ENCODE results near the gene SELENOO. TPM values are rescaled to one million over a fixed set of nuclear protein-coding genes. Genes with fewer than 3 reads are reported as not detected.

Gene SELENOO
- total and polyA plus RNA-seq, 2 donors from 2014 or later = 19.7 to 42.8 TPM

DNA sequence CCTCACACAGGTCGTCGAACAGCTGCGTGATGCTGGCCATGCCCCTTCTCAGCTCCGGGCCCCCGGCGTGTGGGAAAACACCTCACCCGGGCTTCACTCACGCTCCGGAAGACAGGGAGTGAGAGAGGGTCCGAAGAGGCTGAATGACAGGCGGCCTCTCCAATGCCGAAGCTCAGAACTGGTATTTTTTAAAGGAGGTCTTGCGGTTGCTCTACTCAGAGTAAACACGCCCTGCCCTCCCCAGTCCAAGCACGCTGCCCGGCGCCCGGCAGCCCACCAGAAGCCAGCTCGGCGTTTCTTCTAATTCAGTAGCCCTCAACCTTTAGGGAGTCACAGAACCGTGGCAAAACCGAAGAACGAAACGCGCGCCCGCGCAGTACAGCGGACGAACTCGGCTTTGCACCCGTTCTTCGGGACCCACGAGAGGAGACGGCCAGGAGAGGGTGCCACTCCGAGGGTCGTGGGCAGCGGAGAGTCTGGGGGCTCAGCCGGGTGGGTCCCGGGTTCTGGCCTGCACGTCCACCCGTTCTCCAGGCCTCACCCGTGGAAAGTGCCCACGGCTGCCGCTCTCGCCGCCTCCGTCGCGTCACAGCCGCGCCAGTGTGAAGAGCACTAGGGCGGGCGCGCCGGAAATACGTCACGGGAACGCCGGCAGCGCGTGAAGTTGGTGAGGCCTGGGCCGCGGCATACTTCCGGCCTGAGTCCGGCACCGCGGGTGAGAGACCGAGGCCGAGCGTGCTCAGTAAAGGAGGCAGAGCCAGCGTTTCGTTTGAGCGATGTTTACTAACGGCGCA, 43.8 kb downstream of the SELENOO start, which contains the start of gene TUBGCP6:
TSS of gene TUBGCP6 (minus strand) at position 604 of the 794 bp plus-strand sequence. CDS start at position 40, 564 bp downstream.
- Histone ChIP-seq H3K27me3 (ENCODE audit: control insufficient read depth, insufficient read depth, low read length) (no peaks in the 10 kb centered on the region), H3K27ac (ENCODE audit: low read depth in 2 of 2, low read length in 2 of 2) (peak within 1 kb of the TSS; percentile 83 to 90), H3K4me1 (ENCODE audit: control insufficient read depth in 2 of 3, insufficient read depth in 2 of 3, low read depth in 1 of 3, low read length in 3 of 3) (peaks cover 4 to 36% (median 11%) of the 10 kb centered on the region in 3 donors), H3K9me3 (ENCODE audit: control insufficient read depth in 2 of 3, insufficient read depth in 1 of 3, low read length in 3 of 3) (no peaks in the 10 kb centered on the region), H3K4me3 (ENCODE audit: low read length in 3 of 3) (peak within 1 kb of the TSS; percentile 75 to 93 (median 89)), H3K9ac (ENCODE audit: low read length in 3 of 3) (peak within 1 kb of the TSS; percentile 72 to 93 (median 85)), H3K36me3 (ENCODE audit: control insufficient read depth in 2 of 3, insufficient read depth in 3 of 3, low read length in 3 of 3) (peaks cover 0 to 19% (median 0%) of the 10 kb centered on the region in 3 donors)
- TF ChIP-seq, protein P1, sequence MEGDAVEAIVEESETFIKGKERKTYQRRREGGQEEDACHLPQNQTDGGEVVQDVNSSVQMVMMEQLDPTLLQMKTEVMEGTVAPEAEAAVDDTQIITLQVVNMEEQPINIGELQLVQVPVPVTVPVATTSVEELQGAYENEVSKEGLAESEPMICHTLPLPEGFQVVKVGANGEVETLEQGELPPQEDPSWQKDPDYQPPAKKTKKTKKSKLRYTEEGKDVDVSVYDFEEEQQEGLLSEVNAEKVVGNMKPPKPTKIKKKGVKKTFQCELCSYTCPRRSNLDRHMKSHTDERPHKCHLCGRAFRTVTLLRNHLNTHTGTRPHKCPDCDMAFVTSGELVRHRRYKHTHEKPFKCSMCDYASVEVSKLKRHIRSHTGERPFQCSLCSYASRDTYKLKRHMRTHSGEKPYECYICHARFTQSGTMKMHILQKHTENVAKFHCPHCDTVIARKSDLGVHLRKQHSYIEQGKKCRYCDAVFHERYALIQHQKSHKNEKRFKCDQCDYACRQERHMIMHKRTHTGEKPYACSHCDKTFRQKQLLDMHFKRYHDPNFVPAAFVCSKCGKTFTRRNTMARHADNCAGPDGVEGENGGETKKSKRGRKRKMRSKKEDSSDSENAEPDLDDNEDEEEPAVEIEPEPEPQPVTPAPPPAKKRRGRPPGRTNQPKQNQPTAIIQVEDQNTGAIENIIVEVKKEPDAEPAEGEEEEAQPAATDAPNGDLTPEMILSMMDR (IDR thresholded peaks at IDR 0.05; ENCODE audit: borderline replicate concordance, extremely low read depth, insufficient read depth) = peak; percentile 9
- peak; percentile 93 to 99 (median 97) for DNase-seq
- intact Hi-C loops (cut with DNase I) = no loop called here
- FAIRE-seq = no peak

DNA sequence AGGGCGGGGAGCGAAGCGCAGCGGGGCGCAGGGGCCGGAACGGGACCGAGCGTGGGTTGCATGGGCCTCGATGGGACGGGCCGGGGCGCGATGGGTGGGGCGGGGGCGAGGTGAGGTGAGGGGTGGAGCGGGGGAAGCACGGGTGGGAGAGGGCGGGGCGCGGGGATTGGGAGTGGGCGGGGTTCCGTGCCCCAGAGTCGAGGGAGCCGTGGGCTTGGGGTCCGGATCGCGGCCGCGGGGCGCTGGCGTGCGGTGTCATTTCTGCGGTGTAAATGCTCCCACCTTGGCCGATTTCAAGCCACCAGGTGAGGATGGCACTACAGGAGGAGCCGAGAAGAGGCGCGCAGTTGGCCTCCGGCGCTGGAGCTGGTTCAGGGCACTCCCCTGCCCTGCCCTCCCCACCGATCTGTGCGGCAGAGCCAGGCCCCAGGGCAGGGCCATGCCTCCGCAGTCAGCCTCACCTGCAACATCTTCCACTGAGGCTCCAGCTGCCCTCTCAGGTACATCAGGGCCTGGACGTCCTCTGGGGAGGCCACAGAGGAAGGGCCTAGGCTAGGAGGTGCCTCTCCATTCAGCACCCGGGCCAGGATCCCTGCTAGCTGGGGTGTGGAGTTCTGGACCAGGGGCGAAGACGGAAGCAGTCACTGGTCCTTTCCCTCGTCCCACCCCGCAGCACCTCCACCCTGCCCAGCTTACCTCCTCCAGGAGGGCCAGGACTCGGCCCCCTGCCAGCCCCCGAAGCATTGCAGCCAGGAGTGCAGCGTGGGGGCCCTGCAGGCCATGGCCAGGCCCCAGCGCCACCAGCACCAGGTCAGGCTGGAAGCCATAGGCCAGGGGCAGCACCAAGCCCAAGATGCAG, 44.6 kb downstream of the SELENOO start:
- H3K9me3 ChIP-seq (ENCODE audit: control insufficient read depth in 2 of 3, insufficient read depth in 1 of 3, low read length in 3 of 3) = no peaks in the 10 kb centered on the region
- TF ChIP-seq, protein P1 (IDR thresholded peaks at IDR 0.05; ENCODE audit: borderline replicate concordance, extremely low read depth, insufficient read depth) = no peak
- H3K27me3 ChIP-seq (ENCODE audit: control insufficient read depth, insufficient read depth, low read length) = no peaks in the 10 kb centered on the region
- peak overlapping the region; percentile 83 to 90 for H3K27ac ChIP-seq (ENCODE audit: low read depth in 2 of 2, low read length in 2 of 2)
- FAIRE-seq (no peak), DNase-seq (peak in 1 of 5 donors; percentile 71)
- H3K36me3 ChIP-seq (ENCODE audit: control insufficient read depth in 2 of 3, insufficient read depth in 3 of 3, low read length in 3 of 3) = peaks cover 0 to 11% (median 0%) of the 10 kb centered on the region in 3 donors
- peak overlapping the region; percentile 75 to 93 (median 89) for H3K4me3 ChIP-seq (ENCODE audit: low read length in 3 of 3)
- peaks cover 4 to 44% (median 16%) of the 10 kb centered on the region in 3 donors for H3K4me1 ChIP-seq (ENCODE audit: control insufficient read depth in 2 of 3, insufficient read depth in 2 of 3, low read depth in 1 of 3, low read length in 3 of 3)
- H3K9ac ChIP-seq (ENCODE audit: low read length in 3 of 3) = peak overlapping the region; percentile 55 to 93 (median 85)
- intact Hi-C loops (cut with DNase I) = no loop called here

DNA sequence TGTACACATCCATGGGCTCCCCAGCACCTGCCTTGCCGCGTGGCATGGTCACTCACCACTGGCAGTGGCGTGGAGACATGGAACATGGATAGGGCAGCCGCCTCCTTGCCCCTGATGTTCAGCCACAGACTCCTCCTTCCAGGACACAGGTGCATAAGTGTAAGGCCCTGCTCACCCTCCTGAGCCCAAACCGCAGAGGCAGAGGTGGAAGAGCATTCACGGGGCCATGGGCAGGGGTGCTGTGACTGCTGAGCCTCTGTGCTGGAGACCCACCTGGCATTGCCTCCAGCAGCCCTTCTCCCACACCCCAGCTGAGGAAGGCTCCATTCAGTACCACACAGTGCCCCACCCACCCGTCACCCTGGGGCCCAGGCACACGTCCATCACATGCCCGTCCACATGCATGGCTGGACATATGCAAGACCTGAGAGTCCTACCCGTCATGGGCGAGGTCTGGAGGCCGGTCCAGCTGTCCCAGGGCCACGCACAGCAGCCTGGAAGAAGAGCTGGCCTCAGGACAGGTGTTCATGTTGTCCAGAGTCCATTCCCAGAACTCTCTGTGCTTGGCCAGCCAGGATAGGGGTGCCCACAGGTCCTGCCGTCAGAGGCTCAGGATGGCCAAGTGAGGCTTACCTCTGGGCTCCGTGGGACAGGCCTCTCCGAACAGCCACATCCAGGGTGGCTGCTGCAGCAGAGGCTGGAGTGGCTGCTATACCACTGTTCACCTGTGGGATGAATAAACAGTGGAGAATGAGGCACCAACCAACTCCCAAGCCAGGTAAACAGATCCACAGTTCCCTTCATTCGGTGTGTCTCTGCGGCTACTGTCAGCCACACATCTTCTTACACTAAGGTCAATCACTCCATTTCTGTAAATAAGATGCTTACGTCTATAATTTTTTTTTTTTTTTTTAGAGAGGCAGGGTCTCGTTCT, 45.7 kb downstream of the SELENOO start:
- TF ChIP-seq, protein P1 (IDR thresholded peaks at IDR 0.05; ENCODE audit: borderline replicate concordance, extremely low read depth, insufficient read depth) = peak; percentile 1
- Histone ChIP-seq H3K4me1 (ENCODE audit: control insufficient read depth in 2 of 3, insufficient read depth in 2 of 3, low read depth in 1 of 3, low read length in 3 of 3) (peaks cover 4 to 43% (median 14%) of the 10 kb centered on the region in 3 donors), H3K9me3 (ENCODE audit: control insufficient read depth in 2 of 3, insufficient read depth in 1 of 3, low read length in 3 of 3) (no peaks in the 10 kb centered on the region), H3K4me3 (ENCODE audit: low read length in 3 of 3) (no peak overlapping the region), H3K27me3 (ENCODE audit: control insufficient read depth, insufficient read depth, low read length) (no peaks in the 10 kb centered on the region), H3K27ac (ENCODE audit: low read depth in 2 of 2, low read length in 2 of 2) (no peak overlapping the region), H3K9ac (ENCODE audit: low read length in 3 of 3) (no peak overlapping the region), H3K36me3 (ENCODE audit: control insufficient read depth in 2 of 3, insufficient read depth in 3 of 3, low read length in 3 of 3) (peaks cover 0 to 10% (median 0%) of the 10 kb centered on the region in 3 donors)
- FAIRE-seq (no peak), DNase-seq (peak in 1 of 5 donors; percentile 53)
- intact Hi-C loops (cut with DNase I) = no loop called here
